Measurements from ENCODE around the gene DLGAP1.

The DLGAP1 gene

DNA sequence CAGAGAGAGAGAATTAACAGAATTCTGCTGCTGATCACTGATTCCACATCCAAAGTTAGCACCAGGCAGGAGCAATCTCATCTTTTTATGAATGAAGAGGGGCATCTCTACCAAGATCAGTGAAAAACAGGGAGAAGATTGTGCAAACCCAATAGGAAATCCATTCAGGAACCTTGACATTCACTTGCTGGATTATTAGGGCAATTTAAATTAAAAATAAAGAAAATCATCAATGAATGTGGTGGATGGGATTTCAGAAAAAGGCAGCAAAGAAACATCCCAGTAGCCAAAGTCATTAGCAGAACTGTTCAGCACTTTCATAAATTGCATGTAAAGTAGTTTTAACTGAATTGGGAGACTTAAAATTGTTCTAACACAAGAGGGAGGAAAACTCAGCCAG, 581.9 kb downstream of the DLGAP1 start:
- no peak overlapping the region for H3K27ac ChIP-seq (ENCODE audit: low read length)
- no peak overlapping the region for H3K4me3 ChIP-seq (ENCODE audit: low read depth in 1 of 2, low read length in 2 of 2)
- H3K27me3 ChIP-seq (ENCODE audit: low read depth, low read length) = no peaks in the 10 kb centered on the region
- H3K9me3 ChIP-seq (ENCODE audit: control insufficient read depth in 1 of 2, low read length in 2 of 2) = no peaks in the 10 kb centered on the region
- H3K4me1 ChIP-seq (ENCODE audit: control insufficient read depth in 1 of 2, insufficient read depth in 2 of 2, low read length in 2 of 2) = no peaks in the 10 kb centered on the region
- H3K36me3 ChIP-seq (ENCODE audit: control insufficient read depth in 1 of 2, insufficient read depth in 2 of 2, low read length in 2 of 2) = no peaks in the 10 kb centered on the region

GRCh38 chr18:3872641-3873040, 582.5 kb downstream of the DLGAP1 start:
- no peak overlapping the region for H3K27ac ChIP-seq (ENCODE audit: low read length)
- no peaks in the 10 kb centered on the region for H3K4me1 ChIP-seq (ENCODE audit: control insufficient read depth in 1 of 2, insufficient read depth in 2 of 2, low read length in 2 of 2)
- H3K27me3 ChIP-seq (ENCODE audit: low read depth, low read length) = no peaks in the 10 kb centered on the region
- H3K4me3 ChIP-seq (ENCODE audit: low read depth in 1 of 2, low read length in 2 of 2) = no peak overlapping the region
- no peaks in the 10 kb centered on the region for H3K36me3 ChIP-seq (ENCODE audit: control insufficient read depth in 1 of 2, insufficient read depth in 2 of 2, low read length in 2 of 2)
- H3K9me3 ChIP-seq (ENCODE audit: control insufficient read depth in 1 of 2, low read length in 2 of 2) = no peaks in the 10 kb centered on the region

DNA sequence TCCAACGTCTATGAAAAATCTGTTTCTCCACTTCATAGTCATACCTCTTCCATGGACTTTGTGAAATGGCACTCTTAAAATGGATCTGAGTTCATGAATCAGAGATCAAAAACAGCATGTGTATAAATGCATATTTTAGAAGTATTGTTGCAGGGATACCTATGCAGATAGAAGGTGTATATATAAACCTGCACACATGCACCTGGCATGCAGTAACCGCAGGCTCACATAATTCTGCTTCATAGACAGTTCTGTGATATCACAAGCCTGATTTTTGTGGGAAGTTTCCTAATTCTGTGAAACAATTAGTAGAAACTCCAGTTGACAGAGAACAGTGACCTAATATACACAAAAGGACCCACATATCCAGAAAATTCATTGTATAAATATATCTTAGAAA, 583.4 kb downstream of the DLGAP1 start:
- Histone ChIP-seq H3K9me3 (ENCODE audit: control insufficient read depth in 1 of 2, low read length in 2 of 2) (no peaks in the 10 kb centered on the region), H3K27me3 (ENCODE audit: low read depth, low read length) (no peaks in the 10 kb centered on the region), H3K36me3 (ENCODE audit: control insufficient read depth in 1 of 2, insufficient read depth in 2 of 2, low read length in 2 of 2) (no peaks in the 10 kb centered on the region), H3K27ac (ENCODE audit: low read length) (no peak overlapping the region), H3K4me1 (ENCODE audit: control insufficient read depth in 1 of 2, insufficient read depth in 2 of 2, low read length in 2 of 2) (no peaks in the 10 kb centered on the region), H3K4me3 (ENCODE audit: low read depth in 1 of 2, low read length in 2 of 2) (no peak overlapping the region)

- Histone ChIP-seq H3K4me3 (ENCODE audit: low read depth in 1 of 2, low read length in 2 of 2) (no peak overlapping the region), H3K27me3 (ENCODE audit: low read depth, low read length) (no peaks in the 10 kb centered on the region), H3K4me1 (ENCODE audit: control insufficient read depth in 1 of 2, insufficient read depth in 2 of 2, low read length in 2 of 2) (no peaks in the 10 kb centered on the region), H3K9me3 (ENCODE audit: control insufficient read depth in 1 of 2, low read length in 2 of 2) (no peaks in the 10 kb centered on the region), H3K36me3 (ENCODE audit: control insufficient read depth in 1 of 2, insufficient read depth in 2 of 2, low read length in 2 of 2) (no peaks in the 10 kb centered on the region), H3K27ac (ENCODE audit: low read length) (no peak overlapping the region)
These were observed 584.2 kb downstream of the DLGAP1 start for GRCh38 chr18:3870914-3871313.

- H3K4me1 ChIP-seq (ENCODE audit: control insufficient read depth in 1 of 2, insufficient read depth in 2 of 2, low read length in 2 of 2) = no peaks in the 10 kb centered on the region
- no peak overlapping the region for H3K27ac ChIP-seq (ENCODE audit: low read length)
- no peaks in the 10 kb centered on the region for H3K9me3 ChIP-seq (ENCODE audit: control insufficient read depth in 1 of 2, low read length in 2 of 2)
- no peaks in the 10 kb centered on the region for H3K27me3 ChIP-seq (ENCODE audit: low read depth, low read length)
- H3K4me3 ChIP-seq (ENCODE audit: low read depth in 1 of 2, low read length in 2 of 2) = no peak overlapping the region
- H3K36me3 ChIP-seq (ENCODE audit: control insufficient read depth in 1 of 2, insufficient read depth in 2 of 2, low read length in 2 of 2) = no peaks in the 10 kb centered on the region
These were observed 585.3 kb downstream of the DLGAP1 start for GRCh38 chr18:3869848-3870247.

GRCh38 chr18:3867864-3868311, 587.2 kb downstream of the DLGAP1 start:
- Histone ChIP-seq H3K9me3 (ENCODE audit: control insufficient read depth in 1 of 2, low read length in 2 of 2) (no peaks in the 10 kb centered on the region), H3K36me3 (ENCODE audit: control insufficient read depth in 1 of 2, insufficient read depth in 2 of 2, low read length in 2 of 2) (no peaks in the 10 kb centered on the region), H3K27ac (ENCODE audit: low read length) (no peak overlapping the region), H3K27me3 (ENCODE audit: low read depth, low read length) (no peaks in the 10 kb centered on the region), H3K4me3 (ENCODE audit: low read depth in 1 of 2, low read length in 2 of 2) (no peak overlapping the region), H3K4me1 (ENCODE audit: control insufficient read depth in 1 of 2, insufficient read depth in 2 of 2, low read length in 2 of 2) (no peaks in the 10 kb centered on the region)

- H3K27me3 ChIP-seq (ENCODE audit: low read depth, low read length) = no peaks in the 10 kb centered on the region
- no peaks in the 10 kb centered on the region for H3K36me3 ChIP-seq (ENCODE audit: control insufficient read depth in 1 of 2, insufficient read depth in 2 of 2, low read length in 2 of 2)
- H3K27ac ChIP-seq (ENCODE audit: low read length) = no peak overlapping the region
- no peaks in the 10 kb centered on the region for H3K4me1 ChIP-seq (ENCODE audit: control insufficient read depth in 1 of 2, insufficient read depth in 2 of 2, low read length in 2 of 2)
- no peak overlapping the region for H3K4me3 ChIP-seq (ENCODE audit: low read depth in 1 of 2, low read length in 2 of 2)
- no peaks in the 10 kb centered on the region for H3K9me3 ChIP-seq (ENCODE audit: control insufficient read depth in 1 of 2, low read length in 2 of 2)
These were observed 587.9 kb downstream of the DLGAP1 start for GRCh38 chr18:3867236-3867635.

DNA sequence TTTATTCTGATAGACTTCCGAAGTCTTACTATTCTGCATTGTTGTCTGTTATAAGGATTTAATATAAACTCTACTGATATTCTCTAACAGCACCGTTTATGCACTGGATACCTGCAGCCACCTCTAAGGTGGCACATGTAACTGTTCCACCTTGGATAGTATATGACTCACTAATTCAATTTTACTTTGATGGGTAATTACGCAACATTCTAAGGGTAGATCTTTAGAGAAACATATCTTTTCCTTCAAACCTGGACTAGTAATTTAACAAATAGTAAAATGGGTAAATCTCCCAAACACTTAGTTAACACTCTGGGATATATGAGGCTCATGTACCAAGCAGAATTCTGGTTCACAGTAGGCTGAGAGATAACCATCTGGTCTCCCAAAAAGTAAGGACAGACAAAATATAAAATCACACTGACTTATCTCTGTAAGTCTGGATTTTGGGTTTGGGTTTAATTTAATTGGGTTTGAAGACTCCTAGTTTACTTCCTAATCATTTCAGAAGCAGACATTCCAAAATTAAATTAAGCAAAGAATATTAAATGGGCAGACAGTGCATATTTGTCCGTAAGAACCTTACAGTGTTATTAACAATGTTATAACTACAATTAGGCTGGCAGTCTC, 590.3 kb downstream of the DLGAP1 start:
- Histone ChIP-seq H3K36me3 (ENCODE audit: control insufficient read depth in 1 of 2, insufficient read depth in 2 of 2, low read length in 2 of 2) (no peaks in the 10 kb centered on the region), H3K27me3 (ENCODE audit: low read depth, low read length) (no peaks in the 10 kb centered on the region), H3K9me3 (ENCODE audit: control insufficient read depth in 1 of 2, low read length in 2 of 2) (no peaks in the 10 kb centered on the region), H3K4me3 (ENCODE audit: low read depth in 1 of 2, low read length in 2 of 2) (no peak overlapping the region), H3K4me1 (ENCODE audit: control insufficient read depth in 1 of 2, insufficient read depth in 2 of 2, low read length in 2 of 2) (no peaks in the 10 kb centered on the region), H3K27ac (ENCODE audit: low read length) (no peak overlapping the region)

DNA sequence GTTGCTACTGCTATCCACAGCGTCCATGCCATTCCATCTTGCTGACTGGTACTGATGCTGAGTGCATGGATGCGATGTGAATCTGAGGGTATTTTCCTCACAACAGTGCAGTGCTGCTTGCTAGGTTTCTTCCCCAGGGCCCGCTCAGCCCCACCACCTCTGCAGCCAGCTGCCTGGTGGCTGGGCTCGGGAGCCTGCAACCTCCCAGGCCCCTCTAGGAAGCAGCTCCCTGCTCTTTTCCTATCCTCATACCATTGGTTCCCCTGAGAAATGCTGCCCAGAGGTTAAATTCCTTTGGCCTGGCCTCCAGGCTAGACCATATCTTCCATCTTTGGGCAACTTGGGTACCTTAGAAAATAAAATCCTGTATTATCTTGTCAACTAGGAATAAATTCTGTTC, 591.5 kb downstream of the DLGAP1 start:
- H3K27me3 ChIP-seq (ENCODE audit: low read depth, low read length) = no peaks in the 10 kb centered on the region
- H3K4me3 ChIP-seq (ENCODE audit: low read depth in 1 of 2, low read length in 2 of 2) = no peak overlapping the region
- no peaks in the 10 kb centered on the region for H3K4me1 ChIP-seq (ENCODE audit: control insufficient read depth in 1 of 2, insufficient read depth in 2 of 2, low read length in 2 of 2)
- no peaks in the 10 kb centered on the region for H3K9me3 ChIP-seq (ENCODE audit: control insufficient read depth in 1 of 2, low read length in 2 of 2)
- no peak overlapping the region for H3K27ac ChIP-seq (ENCODE audit: low read length)
- no peaks in the 10 kb centered on the region for H3K36me3 ChIP-seq (ENCODE audit: control insufficient read depth in 1 of 2, insufficient read depth in 2 of 2, low read length in 2 of 2)

DNA sequence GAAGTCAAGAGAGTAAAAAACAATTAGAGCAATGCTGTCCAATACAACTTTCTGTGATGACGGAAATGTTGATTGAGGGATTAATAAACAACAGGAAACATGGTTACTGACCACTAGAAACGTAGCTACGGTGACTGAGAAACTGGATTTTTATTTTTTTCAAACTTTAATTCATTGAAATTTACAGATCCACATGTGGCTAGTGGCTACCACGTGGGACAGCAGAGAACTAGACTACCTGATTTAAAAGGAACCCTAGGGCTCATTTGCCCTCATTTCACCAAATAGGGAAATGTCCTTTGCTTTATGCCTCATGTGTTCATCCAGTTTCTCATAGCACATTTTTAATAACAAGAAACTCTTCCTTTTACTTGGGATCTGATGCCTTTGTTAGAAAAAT, 592.1 kb downstream of the DLGAP1 start:
- H3K36me3 ChIP-seq (ENCODE audit: control insufficient read depth in 1 of 2, insufficient read depth in 2 of 2, low read length in 2 of 2) = no peaks in the 10 kb centered on the region
- H3K9me3 ChIP-seq (ENCODE audit: control insufficient read depth in 1 of 2, low read length in 2 of 2) = no peaks in the 10 kb centered on the region
- H3K27me3 ChIP-seq (ENCODE audit: low read depth, low read length) = no peaks in the 10 kb centered on the region
- no peaks in the 10 kb centered on the region for H3K4me1 ChIP-seq (ENCODE audit: control insufficient read depth in 1 of 2, insufficient read depth in 2 of 2, low read length in 2 of 2)
- no peak overlapping the region for H3K4me3 ChIP-seq (ENCODE audit: low read depth in 1 of 2, low read length in 2 of 2)
- no peak overlapping the region for H3K27ac ChIP-seq (ENCODE audit: low read length)

DNA sequence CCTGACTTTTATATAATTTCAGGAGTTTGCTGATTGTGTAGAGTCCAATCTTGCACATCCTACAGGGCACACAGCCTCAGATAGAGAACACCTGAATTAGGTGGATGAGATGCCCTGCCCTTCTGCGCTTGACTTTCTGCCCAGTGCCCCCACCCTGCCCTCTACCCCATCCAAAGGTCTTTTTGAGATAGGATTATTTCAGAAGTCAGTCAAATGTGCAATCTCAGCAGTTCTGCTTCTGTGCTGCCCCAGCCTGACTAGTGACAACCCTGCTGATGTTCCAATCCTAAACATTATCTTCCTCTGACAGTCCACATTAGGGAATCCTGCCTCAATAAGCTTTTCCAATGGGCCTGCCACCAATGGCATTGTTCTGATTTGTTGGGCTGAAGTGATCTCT, 593.6 kb downstream of the DLGAP1 start:
- Histone ChIP-seq H3K36me3 (ENCODE audit: control insufficient read depth in 1 of 2, insufficient read depth in 2 of 2, low read length in 2 of 2) (no peaks in the 10 kb centered on the region), H3K27me3 (ENCODE audit: low read depth, low read length) (no peaks in the 10 kb centered on the region), H3K9me3 (ENCODE audit: control insufficient read depth in 1 of 2, low read length in 2 of 2) (no peaks in the 10 kb centered on the region), H3K4me1 (ENCODE audit: control insufficient read depth in 1 of 2, insufficient read depth in 2 of 2, low read length in 2 of 2) (no peaks in the 10 kb centered on the region), H3K4me3 (ENCODE audit: low read depth in 1 of 2, low read length in 2 of 2) (no peak overlapping the region), H3K27ac (ENCODE audit: low read length) (no peak overlapping the region)

DNA sequence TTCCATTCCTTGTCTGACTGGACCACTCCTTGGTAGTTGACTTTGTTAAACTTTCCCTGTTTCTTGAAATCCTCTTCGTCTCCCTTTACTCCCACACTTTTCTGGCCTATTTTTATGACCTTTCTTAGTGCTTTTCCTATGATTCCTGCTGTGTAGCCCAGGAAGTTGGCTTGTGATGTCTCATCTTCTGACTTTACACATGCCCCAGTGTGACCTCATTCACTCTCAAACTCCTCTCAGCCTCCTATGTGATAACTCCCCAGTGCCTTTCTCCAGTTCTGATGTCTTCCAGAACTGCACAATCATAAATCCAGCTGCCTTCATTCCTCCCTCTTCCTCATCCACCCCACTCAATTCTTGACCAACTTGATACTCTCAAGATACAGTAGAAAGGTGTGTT, 597.6 kb downstream of the DLGAP1 start:
- H3K4me3 ChIP-seq (ENCODE audit: low read depth in 1 of 2, low read length in 2 of 2) = no peak overlapping the region
- no peaks in the 10 kb centered on the region for H3K36me3 ChIP-seq (ENCODE audit: control insufficient read depth in 1 of 2, insufficient read depth in 2 of 2, low read length in 2 of 2)
- H3K27ac ChIP-seq (ENCODE audit: low read length) = no peak overlapping the region

More for the DNA sequence above, 597.6 kb downstream of the DLGAP1 start:
- Histone ChIP-seq H3K4me1 (ENCODE audit: control insufficient read depth in 1 of 2, insufficient read depth in 2 of 2, low read length in 2 of 2) (no peaks in the 10 kb centered on the region), H3K27me3 (ENCODE audit: low read depth, low read length) (no peaks in the 10 kb centered on the region), H3K9me3 (ENCODE audit: control insufficient read depth in 1 of 2, low read length in 2 of 2) (no peaks in the 10 kb centered on the region)

Measured in muscle layer of duodenum (tissue), 2 donors.